ENCODE results near the gene STIMATE. TPM values are rescaled to one million over a fixed set of nuclear protein-coding genes. Genes with fewer than 3 reads are reported as not detected.

STIMATE gene
- total RNA-seq, 6 experiments from 2014 or later, result 17.4 to 48.5 (median 33.8) TPM

- peaks cover 0 to 73% (median 27%) of the 10 kb centered on the region in 4 donors for H3K4me1 ChIP-seq
- H3K4me3 ChIP-seq, result no peak overlapping the region
- intact Hi-C loops (cut with DNase I), result no loop called here
- 81% methylated on average over 15 of the region's 20 CpGs for WGBS (ENCODE audit: insufficient coverage, low coverage, low lambda C conversion rate, missing lambda C conversion rate)
- H3K27me3 ChIP-seq, result no peaks in the 10 kb centered on the region
- peak overlapping the region; percentile 67 to 96 (median 80) for H3K27ac ChIP-seq
- TF ChIP-seq POLR2A (IDR thresholded peaks at IDR 0.05) (no peak), CTCF (IDR thresholded peaks at IDR 0.05) (no peak)
- DNase-seq, result peak in 2 of 3 donors; percentile 50 to 52
- no peak for ATAC-seq
- H3K9me3 ChIP-seq, result no peaks in the 10 kb centered on the region
- H3K36me3 ChIP-seq, result peaks cover 0 to 3% (median 0%) of the 10 kb centered on the region in 4 donors
Observed at GRCh38 chr3:52843108-52843865, 54.1 kb downstream of the STIMATE start.

- no peaks in the 10 kb centered on the region for H3K36me3 ChIP-seq
- intact Hi-C loops (cut with DNase I), result no loop called here
Observed at GRCh38 chr3:52842424-52842823, 54.9 kb downstream of the STIMATE start.

DNA sequence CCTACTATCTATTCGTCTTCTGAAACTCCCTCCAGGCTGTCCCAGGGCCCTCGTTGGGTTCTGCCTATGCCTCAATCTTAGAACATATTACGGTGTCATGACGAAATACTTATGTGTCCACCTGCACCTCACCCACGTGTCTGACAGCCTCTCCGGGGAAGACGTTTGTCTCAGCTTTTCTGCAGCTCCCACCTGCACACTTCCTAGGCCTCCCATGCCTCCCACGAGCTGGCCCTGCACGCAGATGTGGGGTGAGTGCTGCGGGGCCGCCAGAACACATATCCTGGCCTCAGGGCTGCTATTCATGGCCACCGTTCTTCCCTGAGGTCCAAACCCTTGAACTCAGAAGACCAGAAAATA, 55.4 kb downstream of the STIMATE start:
- no peak for ATAC-seq
- 46% methylated on average over 5 of the region's 12 CpGs for WGBS (ENCODE audit: insufficient coverage, low coverage, low lambda C conversion rate, missing lambda C conversion rate)
- TF ChIP-seq CTCF (IDR thresholded peaks at IDR 0.05) (no peak), POLR2A (IDR thresholded peaks at IDR 0.05) (no peak)
- intact Hi-C loops (cut with DNase I), result no loop called here
- Histone ChIP-seq H3K9me3 (no peaks in the 10 kb centered on the region), H3K27me3 (no peaks in the 10 kb centered on the region), H3K27ac (peak overlapping the region in 2 of 3 donors; percentile 6 to 96), H3K36me3 (no peaks in the 10 kb centered on the region), H3K4me3 (no peak overlapping the region), H3K4me1 (peaks cover 2 to 78% (median 27%) of the 10 kb centered on the region in 4 donors)
- DNase-seq, result peak in 1 of 3 donors; percentile 42

More at GRCh38 chr3:52842424-52842823, 54.9 kb downstream of the STIMATE start:
- no peak overlapping the region for H3K4me3 ChIP-seq
- DNase-seq (peak; percentile 74 to 90 (median 86)), ATAC-seq (peak; percentile 49 to 69 (median 62))
- TF ChIP-seq POLR2A (IDR thresholded peaks at IDR 0.05), result peak; percentile 60
- TF ChIP-seq CTCF (IDR thresholded peaks at IDR 0.05), result no peak
- peaks cover under 1 to 75% (median 27%) of the 10 kb centered on the region in 4 donors for H3K4me1 ChIP-seq
- peak overlapping the region; percentile 6 to 96 (median 12) for H3K27ac ChIP-seq
- H3K9me3 ChIP-seq, result no peaks in the 10 kb centered on the region
- WGBS (ENCODE audit: insufficient coverage, low coverage, low lambda C conversion rate, missing lambda C conversion rate), result 0% methylated on average over 1 of the region's 7 CpGs
- H3K27me3 ChIP-seq, result no peaks in the 10 kb centered on the region

- TF ChIP-seq CTCF (IDR thresholded peaks at IDR 0.05), result no peak
- no peak for TF ChIP-seq POLR2A (IDR thresholded peaks at IDR 0.05)
- 92% methylated on average over 5 of the region's 12 CpGs for WGBS (ENCODE audit: insufficient coverage, low coverage, low lambda C conversion rate, missing lambda C conversion rate)
- Histone ChIP-seq H3K27me3 (no peaks in the 10 kb centered on the region), H3K9me3 (no peaks in the 10 kb centered on the region), H3K27ac (peak overlapping the region in 1 of 3 donors; percentile 96), H3K4me1 (peaks cover 2 to 74% (median 27%) of the 10 kb centered on the region in 4 donors), H3K4me3 (no peak overlapping the region), H3K36me3 (peaks cover 0 to 2% (median 0%) of the 10 kb centered on the region in 4 donors)
- intact Hi-C loops (cut with DNase I), result no loop called here
- DNase-seq (peak in 1 of 3 donors; percentile 46), ATAC-seq (no peak)
Observed at GRCh38 chr3:52841211-52841980, 56.0 kb downstream of the STIMATE start.
